Calu3 (cell line): ENCODE measurements around the gene SDCCAG8. TPM values are rescaled to one million over a fixed set of nuclear protein-coding genes. Genes with fewer than 3 reads are reported as not detected.

Source experiments
- BruUV-seq: library from RNA; stranded (reverse); fragments of 400-500 nt; replicated peaks from 2 replicates; lab custom pipeline; 2021; lab: Mats Ljungman, UMichigan
- CTCF ChIA-PET: fragments of 300-600 bp; sonication (Branson Sonifier 250); formaldehyde crosslinking; loops from one replicate; lab custom pipeline; 2022; ENCODE audit warnings: antibody characterized with exemption; lab: Charles Lee
- DNase-seq: peaks from one replicate; pipeline ENCODE4 v3.0.0; 2022
- H3K27ac Mint-ChIP-seq: one replicate; pipeline ENCODE4 v1.8.0; 2022; ENCODE audit warnings: mixed read lengths; ENCODE audit not compliant: unreplicated experiment
- H3K27me3 Mint-ChIP-seq: one replicate; pipeline ENCODE4 v1.8.0; 2022; ENCODE audit warnings: mixed read lengths; ENCODE audit not compliant: unreplicated experiment
- H3K36me3 Mint-ChIP-seq: one replicate; pipeline ENCODE4 v1.8.0; 2022; ENCODE audit warnings: mild to moderate bottlenecking, moderate library complexity, mixed read lengths; ENCODE audit not compliant: insufficient read depth, unreplicated experiment
- H3K4me1 Mint-ChIP-seq: one replicate; pipeline ENCODE4 v1.8.0; 2022; ENCODE audit warnings: mild to moderate bottlenecking, low read depth, mixed read lengths; ENCODE audit not compliant: unreplicated experiment
- H3K4me3 Mint-ChIP-seq: one replicate; pipeline ENCODE4 v1.8.0; 2022; ENCODE audit warnings: mild to moderate bottlenecking, low read depth, moderate library complexity, mixed read lengths; ENCODE audit not compliant: unreplicated experiment
- H3K9me3 Mint-ChIP-seq: one replicate; pipeline ENCODE4 v1.8.0; 2022; ENCODE audit warnings: low read depth, mixed read lengths; ENCODE audit not compliant: unreplicated experiment
- intact Hi-C: fragments of 100-400 bp; cut with micrococcal nuclease; formaldehyde crosslinking; loops from one replicate; pipeline ENCODE4 v1.10.0; 2022; ENCODE audit not compliant: unreplicated experiment
- total RNA-seq: library from RNA; stranded (reverse); gene quantifications from 2 replicates; pipeline ENCODE4 v1.2.3, GENCODE V29; 2022
- TF ChIP-seq, protein P1 (sequence below): fragments of 200-600 bp; IDR thresholded peaks from one replicate; pipeline ENCODE4 v1.8.0; 2022; ENCODE audit warnings: antibody characterized with exemption; ENCODE audit not compliant: unreplicated experiment

The SDCCAG8 gene
- total RNA-seq, 1 experiment from 2014 or later = 67.3 TPM

- intact Hi-C loops = no loop called here
- no peak overlapping the region for H3K4me3 Mint-ChIP-seq
- H3K9me3 Mint-ChIP-seq = no peaks in the 10 kb centered on the region
- TF ChIP-seq, protein P1, sequence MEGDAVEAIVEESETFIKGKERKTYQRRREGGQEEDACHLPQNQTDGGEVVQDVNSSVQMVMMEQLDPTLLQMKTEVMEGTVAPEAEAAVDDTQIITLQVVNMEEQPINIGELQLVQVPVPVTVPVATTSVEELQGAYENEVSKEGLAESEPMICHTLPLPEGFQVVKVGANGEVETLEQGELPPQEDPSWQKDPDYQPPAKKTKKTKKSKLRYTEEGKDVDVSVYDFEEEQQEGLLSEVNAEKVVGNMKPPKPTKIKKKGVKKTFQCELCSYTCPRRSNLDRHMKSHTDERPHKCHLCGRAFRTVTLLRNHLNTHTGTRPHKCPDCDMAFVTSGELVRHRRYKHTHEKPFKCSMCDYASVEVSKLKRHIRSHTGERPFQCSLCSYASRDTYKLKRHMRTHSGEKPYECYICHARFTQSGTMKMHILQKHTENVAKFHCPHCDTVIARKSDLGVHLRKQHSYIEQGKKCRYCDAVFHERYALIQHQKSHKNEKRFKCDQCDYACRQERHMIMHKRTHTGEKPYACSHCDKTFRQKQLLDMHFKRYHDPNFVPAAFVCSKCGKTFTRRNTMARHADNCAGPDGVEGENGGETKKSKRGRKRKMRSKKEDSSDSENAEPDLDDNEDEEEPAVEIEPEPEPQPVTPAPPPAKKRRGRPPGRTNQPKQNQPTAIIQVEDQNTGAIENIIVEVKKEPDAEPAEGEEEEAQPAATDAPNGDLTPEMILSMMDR = no peak
- DNase-seq = no peak
- CTCF ChIA-PET = no interaction called here
- H3K36me3 Mint-ChIP-seq = peaks cover 21% of the 10 kb centered on the region
- no peaks in the 10 kb centered on the region for H3K27me3 Mint-ChIP-seq
- no peaks in the 10 kb centered on the region for H3K4me1 Mint-ChIP-seq
- no peak overlapping the region for H3K27ac Mint-ChIP-seq
- BruUV-seq = no TSS peak
Measured at GRCh38 chr1:243500512-243500911, 244.7 kb downstream of the SDCCAG8 start.

DNA sequence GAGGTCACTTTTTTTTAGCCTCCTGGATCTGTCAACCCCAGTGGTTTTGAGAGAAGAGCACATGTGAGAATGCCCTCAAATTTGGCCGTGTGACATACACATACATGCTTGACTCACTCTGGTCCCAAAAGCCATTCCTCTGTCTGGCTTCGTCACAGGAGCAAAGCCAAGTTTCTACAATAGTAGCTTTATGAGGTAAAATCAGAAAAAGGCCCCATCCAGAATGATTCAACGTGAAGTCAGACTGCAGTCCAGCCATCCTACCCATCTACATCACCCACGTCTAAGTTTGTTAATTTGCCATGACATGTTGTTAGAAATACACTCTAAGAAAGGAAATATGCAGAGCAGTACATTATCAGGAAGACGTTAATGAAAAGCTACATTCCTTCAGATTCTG is 245.2 kb downstream of the SDCCAG8 start:
- intact Hi-C loops = no loop called here
- H3K9me3 Mint-ChIP-seq = no peaks in the 10 kb centered on the region
- peaks cover 17% of the 10 kb centered on the region for H3K36me3 Mint-ChIP-seq
- H3K27me3 Mint-ChIP-seq = no peaks in the 10 kb centered on the region
- DNase-seq = no peak
- CTCF ChIA-PET = no interaction called here
- TF ChIP-seq, protein P1 = no peak
- H3K27ac Mint-ChIP-seq = no peak overlapping the region
- H3K4me1 Mint-ChIP-seq = no peaks in the 10 kb centered on the region
- no peak overlapping the region for H3K4me3 Mint-ChIP-seq
- BruUV-seq = no TSS peak

- DNase-seq = no peak
- TF ChIP-seq, protein P1 = no peak
- BruUV-seq = no TSS peak
- Mint-ChIP-seq H3K27ac (no peak overlapping the region), H3K4me1 (no peaks in the 10 kb centered on the region), H3K9me3 (no peaks in the 10 kb centered on the region), H3K27me3 (no peaks in the 10 kb centered on the region), H3K36me3 (peaks cover 10% of the 10 kb centered on the region), H3K4me3 (no peak overlapping the region)
- intact Hi-C loops = no loop called here
- CTCF ChIA-PET = no interaction called here
Measured at GRCh38 chr1:243503155-243503554, 247.3 kb downstream of the SDCCAG8 start.

DNA sequence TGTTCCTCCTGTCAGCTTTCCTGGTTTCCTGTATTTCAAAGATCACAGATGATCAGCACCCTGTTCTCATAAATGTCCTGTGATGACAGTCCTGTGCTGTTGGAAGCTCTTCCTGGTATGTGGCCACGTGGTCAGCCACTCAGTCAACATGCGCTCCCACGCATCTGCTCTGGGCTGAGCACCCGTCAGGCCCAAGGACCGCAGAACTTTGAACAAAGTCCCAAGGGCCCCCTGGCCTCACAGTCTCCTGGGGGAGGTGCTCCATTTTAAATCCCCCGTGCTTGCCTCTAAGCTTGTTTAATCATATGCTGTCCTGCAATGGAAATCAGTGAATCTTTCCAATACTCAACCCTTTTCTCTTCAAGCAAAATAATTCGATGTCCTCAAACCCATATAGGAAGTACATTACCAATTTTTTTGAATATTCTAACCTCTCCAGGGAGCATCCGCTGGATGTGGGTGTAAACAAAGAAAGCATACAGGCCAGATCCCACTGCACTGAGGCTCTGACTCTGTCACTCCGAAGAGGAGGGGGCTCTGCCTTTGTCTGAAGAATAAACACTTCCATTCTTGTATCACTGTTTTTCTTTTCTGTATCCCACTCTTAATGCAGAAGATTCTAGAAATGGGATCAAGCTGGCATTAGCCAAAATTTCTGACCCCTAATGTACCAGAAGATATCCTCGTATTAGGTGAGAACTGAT is 250.3 kb downstream of the SDCCAG8 start:
- CTCF ChIA-PET = no interaction called here
- TF ChIP-seq, protein P1 = no peak
- intact Hi-C loops = no loop called here
- BruUV-seq = no TSS peak
- H3K9me3 Mint-ChIP-seq = no peaks in the 10 kb centered on the region
- no peak overlapping the region for H3K4me3 Mint-ChIP-seq
- H3K36me3 Mint-ChIP-seq = peaks cover 10% of the 10 kb centered on the region
- no peak overlapping the region for H3K27ac Mint-ChIP-seq
- H3K4me1 Mint-ChIP-seq = no peaks in the 10 kb centered on the region
- H3K27me3 Mint-ChIP-seq = no peaks in the 10 kb centered on the region
- DNase-seq = no peak
